ENCODE results near the gene ANKDD1A. TPM values are rescaled to one million over a fixed set of nuclear protein-coding genes. Genes with fewer than 3 reads are reported as not detected.

Gene ANKDD1A
- polyA plus RNA-seq, 2 donors: 1.4 to 1.9 TPM

- peak overlapping the region; percentile 86 to 99 for H3K27ac ChIP-seq (ENCODE audit: low read depth in 2 of 2, low read length in 1 of 2)
- WGBS, 2 donors: 25 to 43% methylated on average over 20 of the region's 20 CpGs
- H3K27me3 ChIP-seq (ENCODE audit: control insufficient read depth in 1 of 2, insufficient read depth in 2 of 2, low read length in 2 of 2): no peaks in the 10 kb centered on the region
- H3K36me3 ChIP-seq (ENCODE audit: control insufficient read depth in 2 of 2, insufficient read depth in 2 of 2, low read length in 1 of 2): no peaks in the 10 kb centered on the region
- H3K9me3 ChIP-seq (ENCODE audit: control insufficient read depth in 2 of 2, insufficient read depth in 1 of 2, low read depth in 1 of 2, low read length in 1 of 2): no peaks in the 10 kb centered on the region
- H3K4me3 ChIP-seq (ENCODE audit: low read depth in 1 of 2, low read length in 2 of 2): peak overlapping the region; percentile 16 to 40
- H3K4me1 ChIP-seq (ENCODE audit: control insufficient read depth in 2 of 2, insufficient read depth in 2 of 2, low read length in 1 of 2): peaks cover 3 to 12% of the 10 kb centered on the region in 2 donors
Observed at GRCh38 chr15:64894395-64895056, 17.2 kb upstream of the ANKDD1A start.

GRCh38 chr15:64895285-64896065 is 16.2 kb upstream of the ANKDD1A start:
- no peak overlapping the region for H3K4me3 ChIP-seq (ENCODE audit: low read depth in 1 of 2, low read length in 2 of 2)
- 32 to 36% methylated on average over 6 of the region's 6 CpGs for WGBS, 2 donors
- no peaks in the 10 kb centered on the region for H3K9me3 ChIP-seq (ENCODE audit: control insufficient read depth in 2 of 2, insufficient read depth in 1 of 2, low read depth in 1 of 2, low read length in 1 of 2)
- peaks cover 3 to 12% of the 10 kb centered on the region in 2 donors for H3K4me1 ChIP-seq (ENCODE audit: control insufficient read depth in 2 of 2, insufficient read depth in 2 of 2, low read length in 1 of 2)
- H3K36me3 ChIP-seq (ENCODE audit: control insufficient read depth in 2 of 2, insufficient read depth in 2 of 2, low read length in 1 of 2): no peaks in the 10 kb centered on the region
- peak overlapping the region; percentile 86 to 99 for H3K27ac ChIP-seq (ENCODE audit: low read depth in 2 of 2, low read length in 1 of 2)
- H3K27me3 ChIP-seq (ENCODE audit: control insufficient read depth in 1 of 2, insufficient read depth in 2 of 2, low read length in 2 of 2): no peaks in the 10 kb centered on the region

GRCh38 chr15:64896371-64897069 is 15.2 kb upstream of the ANKDD1A start:
- Histone ChIP-seq H3K9me3 (ENCODE audit: control insufficient read depth in 2 of 2, insufficient read depth in 1 of 2, low read depth in 1 of 2, low read length in 1 of 2) (peaks cover 0 to 4% of the 10 kb centered on the region in 2 donors), H3K27ac (ENCODE audit: low read depth in 2 of 2, low read length in 1 of 2) (peak overlapping the region; percentile 69 to 86), H3K4me3 (ENCODE audit: low read depth in 1 of 2, low read length in 2 of 2) (no peak overlapping the region), H3K4me1 (ENCODE audit: control insufficient read depth in 2 of 2, insufficient read depth in 2 of 2, low read length in 1 of 2) (peaks cover 3 to 12% of the 10 kb centered on the region in 2 donors), H3K36me3 (ENCODE audit: control insufficient read depth in 2 of 2, insufficient read depth in 2 of 2, low read length in 1 of 2) (no peaks in the 10 kb centered on the region), H3K27me3 (ENCODE audit: control insufficient read depth in 1 of 2, insufficient read depth in 2 of 2, low read length in 2 of 2) (no peaks in the 10 kb centered on the region)
- WGBS, 2 donors: 90% methylated on average over 6 of the region's 6 CpGs

- Histone ChIP-seq H3K27ac (ENCODE audit: low read depth in 2 of 2, low read length in 1 of 2) (peak overlapping the region; percentile 69 to 70), H3K27me3 (ENCODE audit: control insufficient read depth in 1 of 2, insufficient read depth in 2 of 2, low read length in 2 of 2) (no peaks in the 10 kb centered on the region), H3K4me1 (ENCODE audit: control insufficient read depth in 2 of 2, insufficient read depth in 2 of 2, low read length in 1 of 2) (peaks cover 3 to 12% of the 10 kb centered on the region in 2 donors), H3K9me3 (ENCODE audit: control insufficient read depth in 2 of 2, insufficient read depth in 1 of 2, low read depth in 1 of 2, low read length in 1 of 2) (peaks cover 0 to 4% of the 10 kb centered on the region in 2 donors), H3K36me3 (ENCODE audit: control insufficient read depth in 2 of 2, insufficient read depth in 2 of 2, low read length in 1 of 2) (no peaks in the 10 kb centered on the region), H3K4me3 (ENCODE audit: low read depth in 1 of 2, low read length in 2 of 2) (no peak overlapping the region)
- WGBS, 2 donors: 45 to 50% methylated on average over 6 of the region's 6 CpGs
Observed at GRCh38 chr15:64897345-64897985, 14.2 kb upstream of the ANKDD1A start.

GRCh38 chr15:64898406-64898805 is 13.3 kb upstream of the ANKDD1A start:
- Histone ChIP-seq H3K9me3 (ENCODE audit: control insufficient read depth in 2 of 2, insufficient read depth in 1 of 2, low read depth in 1 of 2, low read length in 1 of 2) (peaks cover 0 to 4% of the 10 kb centered on the region in 2 donors), H3K4me3 (ENCODE audit: low read depth in 1 of 2, low read length in 2 of 2) (no peak overlapping the region), H3K4me1 (ENCODE audit: control insufficient read depth in 2 of 2, insufficient read depth in 2 of 2, low read length in 1 of 2) (peaks cover 3 to 12% of the 10 kb centered on the region in 2 donors), H3K27ac (ENCODE audit: low read depth in 2 of 2, low read length in 1 of 2) (peak overlapping the region in 1 of 2 donors; percentile 14), H3K36me3 (ENCODE audit: control insufficient read depth in 2 of 2, insufficient read depth in 2 of 2, low read length in 1 of 2) (no peaks in the 10 kb centered on the region), H3K27me3 (ENCODE audit: control insufficient read depth in 1 of 2, insufficient read depth in 2 of 2, low read length in 2 of 2) (no peaks in the 10 kb centered on the region)
- WGBS, 2 donors: 88 to 93% methylated on average over 4 of the region's 4 CpGs

GRCh38 chr15:64901141-64901540 is 10.6 kb upstream of the ANKDD1A start:
- peaks cover 0 to 4% of the 10 kb centered on the region in 2 donors for H3K9me3 ChIP-seq (ENCODE audit: control insufficient read depth in 2 of 2, insufficient read depth in 1 of 2, low read depth in 1 of 2, low read length in 1 of 2)
- no peak overlapping the region for H3K27ac ChIP-seq (ENCODE audit: low read depth in 2 of 2, low read length in 1 of 2)
- H3K4me3 ChIP-seq (ENCODE audit: low read depth in 1 of 2, low read length in 2 of 2): no peak overlapping the region
- H3K27me3 ChIP-seq (ENCODE audit: control insufficient read depth in 1 of 2, insufficient read depth in 2 of 2, low read length in 2 of 2): no peaks in the 10 kb centered on the region
- 95 to 96% methylated on average over 5 of the region's 5 CpGs for WGBS, 2 donors
- no peaks in the 10 kb centered on the region for H3K36me3 ChIP-seq (ENCODE audit: control insufficient read depth in 2 of 2, insufficient read depth in 2 of 2, low read length in 1 of 2)
- H3K4me1 ChIP-seq (ENCODE audit: control insufficient read depth in 2 of 2, insufficient read depth in 2 of 2, low read length in 1 of 2): peaks cover 3 to 8% of the 10 kb centered on the region in 2 donors

- Histone ChIP-seq H3K36me3 (ENCODE audit: control insufficient read depth in 2 of 2, insufficient read depth in 2 of 2, low read length in 1 of 2) (no peaks in the 10 kb centered on the region), H3K27me3 (ENCODE audit: control insufficient read depth in 1 of 2, insufficient read depth in 2 of 2, low read length in 2 of 2) (no peaks in the 10 kb centered on the region), H3K9me3 (ENCODE audit: control insufficient read depth in 2 of 2, insufficient read depth in 1 of 2, low read depth in 1 of 2, low read length in 1 of 2) (peaks cover 0 to 4% of the 10 kb centered on the region in 2 donors), H3K4me1 (ENCODE audit: control insufficient read depth in 2 of 2, insufficient read depth in 2 of 2, low read length in 1 of 2) (peaks cover 3 to 8% of the 10 kb centered on the region in 2 donors), H3K27ac (ENCODE audit: low read depth in 2 of 2, low read length in 1 of 2) (no peak overlapping the region), H3K4me3 (ENCODE audit: low read depth in 1 of 2, low read length in 2 of 2) (no peak overlapping the region)
- 84 to 92% methylated on average over 2 of the region's 2 CpGs for WGBS, 2 donors
Observed at GRCh38 chr15:64901914-64902313, 9.8 kb upstream of the ANKDD1A start.

- Histone ChIP-seq H3K36me3 (ENCODE audit: control insufficient read depth in 2 of 2, insufficient read depth in 2 of 2, low read length in 1 of 2) (no peaks in the 10 kb centered on the region), H3K27me3 (ENCODE audit: control insufficient read depth in 1 of 2, insufficient read depth in 2 of 2, low read length in 2 of 2) (no peaks in the 10 kb centered on the region), H3K27ac (ENCODE audit: low read depth in 2 of 2, low read length in 1 of 2) (no peak overlapping the region), H3K4me3 (ENCODE audit: low read depth in 1 of 2, low read length in 2 of 2) (no peak overlapping the region), H3K4me1 (ENCODE audit: control insufficient read depth in 2 of 2, insufficient read depth in 2 of 2, low read length in 1 of 2) (peaks cover 0 to under 1% of the 10 kb centered on the region in 2 donors), H3K9me3 (ENCODE audit: control insufficient read depth in 2 of 2, insufficient read depth in 1 of 2, low read depth in 1 of 2, low read length in 1 of 2) (peaks cover 0 to 4% of the 10 kb centered on the region in 2 donors)
- 91 to 94% methylated on average over 4 of the region's 4 CpGs for WGBS, 2 donors
Observed at GRCh38 chr15:64902863-64903262, 8.8 kb upstream of the ANKDD1A start.

- Histone ChIP-seq H3K27ac (ENCODE audit: low read depth in 2 of 2, low read length in 1 of 2) (no peak overlapping the region), H3K9me3 (ENCODE audit: control insufficient read depth in 2 of 2, insufficient read depth in 1 of 2, low read depth in 1 of 2, low read length in 1 of 2) (peaks cover 0 to 4% of the 10 kb centered on the region in 2 donors), H3K27me3 (ENCODE audit: control insufficient read depth in 1 of 2, insufficient read depth in 2 of 2, low read length in 2 of 2) (no peaks in the 10 kb centered on the region), H3K4me1 (ENCODE audit: control insufficient read depth in 2 of 2, insufficient read depth in 2 of 2, low read length in 1 of 2) (no peaks in the 10 kb centered on the region), H3K4me3 (ENCODE audit: low read depth in 1 of 2, low read length in 2 of 2) (no peak overlapping the region), H3K36me3 (ENCODE audit: control insufficient read depth in 2 of 2, insufficient read depth in 2 of 2, low read length in 1 of 2) (no peaks in the 10 kb centered on the region)
- 70 to 91% methylated on average over 4 of the region's 4 CpGs for WGBS, 2 donors
Observed at GRCh38 chr15:64903326-64903950, 8.3 kb upstream of the ANKDD1A start.

Measured in esophagus (tissue), 2 donors.